Esophagus muscularis mucosa (tissue), 4 donors: Measurements from ENCODE around the gene CLK3. TPM values are rescaled to one million over a fixed set of nuclear protein-coding genes. Genes with fewer than 3 reads are reported as not detected.

ENCODE experiments used
- DNase-seq: peaks from one replicate; pipeline ENCODE4 v3.0.0-alpha.2; 2017; ENCODE audit errors: extremely low spot score
- H3K27ac ChIP-seq, 4 donors: fragments of 200-600 bp; sonication (generic); replicated peaks in 1 of 4; 1 replicate in 3 of 4; 2 replicates in 1 of 4; pipeline ENCODE4 v1.5.1; 2016 to 2019; ENCODE audit warnings: mild to moderate bottlenecking in 1 of 4
- H3K27me3 ChIP-seq, 4 donors: fragments of 200-600 bp; sonication (generic); one replicate each; pipeline versions ENCODE4 v1.5.1 to v1.6.0; 2016 to 2019
- H3K36me3 ChIP-seq, 4 donors: fragments of 200-600 bp; sonication (generic); one replicate each; pipeline ENCODE4 v1.5.1; 2016 to 2019
- H3K4me1 ChIP-seq, 4 donors: fragments of 200-600 bp; sonication (generic); one replicate each; pipeline ENCODE4 v1.5.1; 2016 to 2019
- H3K4me3 ChIP-seq, 4 donors: fragments of 200-600 bp; sonication (generic); 1 replicate in 2 of 4; 2 replicates in 2 of 4; pipeline ENCODE4 v1.5.1; 2016 to 2019; ENCODE audit warnings: mild to moderate bottlenecking in 4 of 4, moderate library complexity in 1 of 4
- H3K9me3 ChIP-seq, 4 donors: fragments of 200-600 bp; sonication (generic); 1 replicate in 3 of 4; 2 replicates in 1 of 4; pipeline ENCODE4 v1.5.1; 2016 to 2019
- CTCF ChIP-seq, 3 experiments: fragments of 200-600 bp in 2 of 3; fragments of 450-650 bp in 1 of 3; sonication (generic) in 2 of 3; IDR thresholded peaks; one replicate each; pipeline ENCODE4 v1.5.1; 2017 to 2019; ENCODE audit warnings: antibody characterized with exemption in 3 of 3, mild to moderate bottlenecking in 2 of 3, moderate library complexity in 1 of 3
- EP300 ChIP-seq: sonication (generic); formaldehyde crosslinking; IDR thresholded peaks from one replicate; pipeline ENCODE4 v1.6.1; 2017; ENCODE audit warnings: antibody characterized with exemption
- POLR2A ChIP-seq: fragments of 450-650 bp; IDR thresholded peaks from one replicate; pipeline ENCODE4 v1.6.1; 2017; ENCODE audit warnings: antibody characterized with exemption, moderate library complexity, mild to moderate bottlenecking, low read depth
- POLR2AphosphoS5 ChIP-seq, 2 donors: sonication (generic); formaldehyde crosslinking; IDR thresholded peaks; one replicate each; pipeline ENCODE4 v1.6.1; 2017; ENCODE audit warnings: antibody characterized with exemption in 2 of 2
- WGBS: methylation state at CpG from one replicate; pipeline ENCODE4 v1.1.5; 2018; 5-methylcytosine and 5-hydroxymethylcytosine counted together
- intact Hi-C: fragments of 100-400 bp; cut with DNase I; formaldehyde crosslinking; loops from one replicate; pipeline ENCODE4 v1.15.1; 2023
- total RNA-seq, 4 donors: library from RNA; depleted of rRNA; stranded (reverse); fragments of >200 nt; gene quantifications; one replicate each; pipeline versions ENCODE4 v1.1.0 to v1.2.1, GENCODE V29; 2016

Gene CLK3
- total RNA-seq, 4 donors from 2014 or later, result 74.6 to 89.8 (median 80.7) TPM

- Histone ChIP-seq H3K36me3 (peaks cover 30 to 36% (median 34%) of the 10 kb centered on the region in 4 donors), H3K4me1 (peaks cover 54 to 74% (median 60%) of the 10 kb centered on the region in 4 donors), H3K27ac (peak overlapping the region; percentile 97 to 100 (median 99)), H3K27me3 (no peaks in the 10 kb centered on the region), H3K9me3 (no peaks in the 10 kb centered on the region), H3K4me3 (peak overlapping the region; percentile 97 to 100 (median 98))
- DNase-seq, result no peak
- intact Hi-C loops, result no loop called here
- TF ChIP-seq POLR2AphosphoS5 (IDR thresholded peaks at IDR 0.05), result no peak
- no peak for TF ChIP-seq EP300
- no peak for TF ChIP-seq CTCF (IDR thresholded peaks at IDR 0.05)
- no peak for TF ChIP-seq POLR2A
Measured at GRCh38 chr15:74616996-74617395, 1.4 kb downstream of the CLK3 start.

- Histone ChIP-seq H3K27ac (no peak overlapping the region), H3K4me1 (peaks cover 50 to 71% (median 56%) of the 10 kb centered on the region in 4 donors), H3K9me3 (no peaks in the 10 kb centered on the region), H3K36me3 (peaks cover 50 to 57% (median 54%) of the 10 kb centered on the region in 4 donors), H3K27me3 (no peaks in the 10 kb centered on the region), H3K4me3 (no peak overlapping the region)
- intact Hi-C loops, result no loop called here
- DNase-seq, result no peak
- WGBS, result 81% methylated on average over 15 of the region's 15 CpGs
- TF ChIP-seq EP300, result no peak
Measured at GRCh38 chr15:74618841-74619596, 3.4 kb downstream of the CLK3 start.

- H3K9me3 ChIP-seq, result no peaks in the 10 kb centered on the region
- H3K27me3 ChIP-seq, result no peaks in the 10 kb centered on the region
- peaks cover 45 to 62% (median 52%) of the 10 kb centered on the region in 4 donors for H3K4me1 ChIP-seq
- WGBS, result 93% methylated on average over 27 of the region's 27 CpGs
- DNase-seq, result no peak
- H3K36me3 ChIP-seq, result peaks cover 60 to 67% (median 65%) of the 10 kb centered on the region in 4 donors
- intact Hi-C loops, result no loop called here
- no peak overlapping the region for H3K27ac ChIP-seq
- H3K4me3 ChIP-seq, result no peak overlapping the region
- TF ChIP-seq CTCF (IDR thresholded peaks at IDR 0.05) (no peak), EP300 (no peak), POLR2AphosphoS5 (IDR thresholded peaks at IDR 0.05) (no peak), POLR2A (no peak)
Measured at GRCh38 chr15:74619916-74620635, 4.4 kb downstream of the CLK3 start.

GRCh38 chr15:74620636-74621545 lies 5.3 kb downstream of the CLK3 start:
- Histone ChIP-seq H3K36me3 (peaks cover 69 to 75% (median 73%) of the 10 kb centered on the region in 4 donors), H3K9me3 (no peaks in the 10 kb centered on the region), H3K27me3 (no peaks in the 10 kb centered on the region), H3K4me3 (no peak overlapping the region), H3K4me1 (peaks cover 45 to 60% (median 52%) of the 10 kb centered on the region in 4 donors), H3K27ac (no peak overlapping the region)
- intact Hi-C loops, result no loop called here
- TF ChIP-seq POLR2AphosphoS5 (IDR thresholded peaks at IDR 0.05) (peak in 1 of 2 donors; percentile 8), CTCF (IDR thresholded peaks at IDR 0.05) (peak; percentile 47 to 65 (median 49)), EP300 (no peak)
- WGBS, result 71% methylated on average over 8 of the region's 23 CpGs
- no peak for DNase-seq
